NCI-H2196 treated with DMSO at 0.1 percent for 48 hours (cell line): ENCODE data around the gene TTC24.
"Not testable (repeated sequence)": the region's sequence is repeated elsewhere in the genome, so short reads cannot be mapped to it uniquely, and the experiment has no call there.

Experiments used
- DNase-seq: peaks from one replicate; lab custom pipeline; 2025; ENCODE audit not compliant: unreplicated experiment; lab: John Stamatoyannopoulos, UW

The TTC24 gene

GRCh38 chr1:156579472-156579871 is at the start of gene TTC24:
TTC24 (plus strand) TSS chr1:156579723; CDS start chr1:156581365, 1,642 bp downstream.
- DNase-seq, result no peak

- no peak for DNase-seq
Measured at GRCh38 chr1:156530006-156530405, 49.5 kb upstream of the TTC24 start.

GRCh38 chr1:156532374-156532773 is 47.1 kb upstream of the TTC24 start:
- no peak for DNase-seq

- DNase-seq, result no peak
Measured at GRCh38 chr1:156533568-156534220, 45.8 kb upstream of the TTC24 start.

- no peak for DNase-seq
Measured at GRCh38 chr1:156534424-156535060, 45.0 kb upstream of the TTC24 start.

- no peak for DNase-seq
Measured at GRCh38 chr1:156537027-156537426, 42.5 kb upstream of the TTC24 start.

GRCh38 chr1:156538711-156539440 is 40.6 kb upstream of the TTC24 start:
- DNase-seq, result no peak

GRCh38 chr1:156539818-156540355 is 39.6 kb upstream of the TTC24 start:
- DNase-seq, result no peak

- DNase-seq, result no peak
Measured at GRCh38 chr1:156540955-156541354, 38.6 kb upstream of the TTC24 start.

GRCh38 chr1:156543066-156543465 is 36.5 kb upstream of the TTC24 start:
- no peak for DNase-seq

GRCh38 chr1:156544592-156545102 is 34.9 kb upstream of the TTC24 start:
- DNase-seq, result no peak

GRCh38 chr1:156546267-156546666 is 33.3 kb upstream of the TTC24 start:
- no peak for DNase-seq

GRCh38 chr1:156547434-156547833 is 32.1 kb upstream of the TTC24 start:
- DNase-seq, result no peak

- no peak for DNase-seq
Measured at GRCh38 chr1:156547982-156548381, 31.5 kb upstream of the TTC24 start.

- no peak for DNase-seq
Measured at GRCh38 chr1:156549390-156549789, 30.1 kb upstream of the TTC24 start.

- no peak for DNase-seq
Measured at GRCh38 chr1:156549831-156550230, 29.7 kb upstream of the TTC24 start.

- DNase-seq, result no peak
Measured at GRCh38 chr1:156550346-156550745, 29.2 kb upstream of the TTC24 start.

GRCh38 chr1:156551066-156551643 is 28.4 kb upstream of the TTC24 start:
- DNase-seq, result no peak

- no peak for DNase-seq
Measured at GRCh38 chr1:156551869-156552268, 27.7 kb upstream of the TTC24 start.

- no peak for DNase-seq
Measured at GRCh38 chr1:156552518-156552917, 27.0 kb upstream of the TTC24 start.

- not testable (repeated sequence) for DNase-seq
Measured at GRCh38 chr1:156552937-156553336, 26.6 kb upstream of the TTC24 start.
